CD4-positive, alpha-beta T cell treated with Interleukin-10 for 1 hour (primary cell): ENCODE measurements around the gene VN1R2.
"Not testable (repeated sequence)": the region's sequence is repeated elsewhere in the genome, so short reads cannot be mapped to it uniquely, and the experiment has no call there.

Source experiments
- DNase-seq: peaks from one replicate; pipeline ENCODE4 v3.0.0-alpha.2; 2020

VN1R2 gene, protein sequence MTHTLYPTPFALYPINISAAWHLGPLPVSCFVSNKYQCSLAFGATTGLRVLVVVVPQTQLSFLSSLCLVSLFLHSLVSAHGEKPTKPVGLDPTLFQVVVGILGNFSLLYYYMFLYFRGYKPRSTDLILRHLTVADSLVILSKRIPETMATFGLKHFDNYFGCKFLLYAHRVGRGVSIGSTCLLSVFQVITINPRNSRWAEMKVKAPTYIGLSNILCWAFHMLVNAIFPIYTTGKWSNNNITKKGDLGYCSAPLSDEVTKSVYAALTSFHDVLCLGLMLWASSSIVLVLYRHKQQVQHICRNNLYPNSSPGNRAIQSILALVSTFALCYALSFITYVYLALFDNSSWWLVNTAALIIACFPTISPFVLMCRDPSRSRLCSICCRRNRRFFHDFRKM

DNA sequence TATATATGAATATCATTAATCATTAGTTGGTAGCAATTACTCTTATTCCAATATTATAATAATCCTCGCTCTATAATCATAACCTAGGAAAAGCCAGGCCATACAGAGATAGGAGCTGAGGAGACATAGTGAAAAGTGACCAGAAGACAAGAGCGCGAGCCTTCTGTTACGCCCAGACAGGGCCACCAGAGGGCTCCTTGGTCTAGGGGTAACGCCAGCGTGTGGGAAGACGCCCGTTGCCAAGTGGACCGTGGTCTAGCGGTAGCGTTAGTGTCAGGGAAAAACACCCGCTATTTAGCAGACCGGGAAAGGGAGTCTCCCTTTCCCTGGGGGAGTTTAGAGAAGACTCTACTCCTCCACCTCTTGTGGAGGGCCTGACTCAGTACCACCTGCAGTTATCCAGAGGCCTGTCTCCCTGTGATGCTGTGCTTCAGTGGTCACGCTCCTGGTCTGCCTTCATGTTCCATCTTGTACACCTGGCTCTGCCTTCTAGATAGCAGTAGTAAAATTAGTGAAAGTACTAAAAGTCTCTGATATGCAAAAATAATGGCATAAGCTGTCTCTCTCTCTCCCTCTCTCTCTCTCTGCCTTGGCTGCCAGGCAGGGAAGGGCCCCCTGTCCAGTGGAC, at the start of gene VN1R2:
TSS of gene VN1R2 (plus strand) at position 578 of the 628 bp plus-strand sequence. CDS start 84 bp downstream, outside the sequence.
- DNase-seq = not testable (repeated sequence)

DNA sequence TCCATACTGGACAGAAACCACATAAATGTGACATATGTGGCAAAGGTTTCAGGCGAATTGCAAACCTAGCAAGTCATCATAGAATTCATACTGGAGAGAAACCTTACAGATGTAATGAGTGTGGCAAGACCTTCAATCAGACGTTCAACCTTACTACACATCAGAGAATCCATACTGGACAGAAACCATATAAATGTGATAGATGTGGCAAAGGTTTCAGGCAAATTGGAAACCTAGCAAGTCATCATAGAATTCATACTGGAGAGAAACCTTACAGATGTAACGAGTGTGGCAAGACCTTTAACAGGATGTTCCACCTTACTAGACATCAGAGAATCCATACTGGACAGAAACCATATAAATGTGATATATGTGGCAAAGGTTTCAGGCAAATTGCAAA, 46.5 kb upstream of the VN1R2 start:
- DNase-seq = not testable (repeated sequence)

DNA sequence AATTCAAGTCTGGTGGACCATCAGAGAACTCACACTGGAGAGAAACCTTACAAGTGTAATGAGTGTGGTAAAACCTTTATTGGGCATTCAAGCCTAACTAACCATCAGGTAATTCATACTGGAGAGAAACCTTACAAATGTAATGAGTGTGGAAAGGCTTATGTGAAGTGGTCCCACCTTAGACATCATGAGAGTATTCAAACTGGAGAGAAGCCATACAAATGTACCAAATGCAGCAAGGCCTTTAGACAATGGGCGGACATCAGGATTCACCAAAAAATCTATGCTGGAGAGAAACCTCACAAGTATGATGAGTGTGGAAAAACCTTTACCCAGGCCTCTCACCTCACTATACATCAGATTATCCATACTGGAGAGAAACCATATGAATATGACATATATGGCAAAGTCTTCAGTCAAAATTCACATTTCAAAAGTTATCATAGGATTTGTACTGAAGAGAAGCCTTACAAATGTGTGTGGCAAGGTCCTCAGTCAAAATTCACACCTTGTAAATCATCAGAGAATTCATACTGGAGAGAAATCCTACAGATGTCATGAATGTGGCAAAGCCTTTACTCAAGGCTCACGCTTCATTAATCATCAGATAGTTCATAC, 45.3 kb upstream of the VN1R2 start:
- no peak for DNase-seq

DNA sequence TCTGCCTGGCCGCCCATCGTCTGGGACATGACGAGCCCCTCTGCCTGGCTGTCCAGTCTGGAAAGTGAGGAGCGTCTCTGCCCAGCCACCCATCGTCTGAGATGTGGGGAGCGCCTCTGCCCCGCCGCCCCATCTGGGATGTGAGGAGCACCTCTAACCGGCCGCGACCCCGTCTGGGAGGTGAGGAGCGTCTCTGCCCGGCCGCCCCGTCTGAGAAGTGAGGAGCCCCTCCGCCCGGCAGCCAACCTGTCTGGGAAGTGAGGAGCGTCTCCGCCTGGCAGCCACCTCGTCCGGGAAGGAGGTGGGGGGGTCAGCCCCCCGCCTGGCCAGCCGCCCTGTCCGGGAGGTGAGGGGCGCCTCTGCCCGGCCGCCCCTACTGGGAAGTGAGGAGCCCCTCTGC, 35.4 kb upstream of the VN1R2 start:
- DNase-seq = not testable (repeated sequence)

DNA sequence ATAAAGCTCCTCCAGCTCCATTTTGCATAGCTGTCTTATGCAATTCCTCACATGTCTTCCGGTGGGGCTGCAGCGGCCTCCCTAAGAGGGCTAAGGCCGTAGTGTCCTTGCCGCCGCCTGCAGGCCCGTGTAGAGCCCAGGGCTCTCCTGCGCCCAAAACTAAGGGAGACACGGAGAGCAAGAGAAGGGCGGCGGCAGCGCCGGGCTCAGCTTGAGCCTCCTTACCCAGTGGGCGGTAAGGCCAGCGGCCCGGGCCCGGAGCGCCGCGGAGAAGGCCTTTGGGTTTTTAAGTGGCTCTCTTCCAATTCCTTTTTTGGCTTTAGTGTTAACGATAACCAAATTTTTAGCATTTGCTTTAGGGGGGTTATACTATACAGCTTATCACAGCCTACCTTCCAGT, 33.5 kb upstream of the VN1R2 start:
- no peak for DNase-seq

DNA sequence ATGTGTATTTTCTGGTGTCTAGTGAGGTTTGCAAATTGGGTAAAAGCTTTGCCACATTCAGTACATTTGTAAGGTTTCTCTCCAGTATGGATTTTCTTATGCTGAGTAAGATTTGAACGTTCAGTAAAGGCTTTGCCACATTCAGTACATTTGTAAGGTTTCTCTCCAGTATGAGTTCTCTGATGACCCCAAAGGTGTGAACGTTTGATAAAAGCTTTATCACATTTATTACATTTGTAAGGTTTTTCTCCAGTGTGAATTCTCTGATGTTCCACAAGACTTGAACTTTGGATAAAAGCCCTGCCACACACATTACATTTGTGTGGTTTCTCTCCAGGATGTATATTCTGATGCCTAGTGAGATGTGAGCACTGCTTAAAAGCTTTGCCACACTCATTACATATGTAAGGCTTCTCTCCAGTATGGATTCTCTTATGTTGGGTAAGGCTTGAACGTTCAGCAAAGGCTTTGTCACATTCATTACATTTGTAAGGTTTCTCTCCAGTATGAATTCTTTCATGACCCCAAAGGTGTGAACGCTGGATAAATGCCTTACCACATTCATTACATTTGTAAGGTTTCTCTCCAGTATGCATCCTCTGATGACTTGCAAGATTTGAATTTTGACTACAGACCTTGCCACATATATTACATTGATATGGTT, 20.8 kb upstream of the VN1R2 start:
- DNase-seq = no peak

DNA sequence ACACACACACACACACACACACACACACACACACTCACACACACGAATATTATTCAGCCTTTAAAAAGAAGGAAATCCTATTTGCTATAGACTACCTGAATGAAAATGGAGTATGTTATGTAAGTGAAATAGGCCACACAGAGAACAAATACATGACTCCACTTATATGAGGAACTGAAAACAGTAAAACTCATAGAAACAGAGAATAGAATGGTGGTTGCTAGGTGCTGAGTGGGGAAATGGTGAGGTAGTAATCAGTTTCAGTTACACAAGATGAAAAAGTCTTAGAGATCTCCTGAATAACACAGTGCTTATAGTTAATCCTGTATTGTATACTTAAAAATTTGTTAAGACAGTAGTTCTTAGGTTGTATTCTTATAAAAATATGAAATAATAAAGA, 11.6 kb upstream of the VN1R2 start:
- DNase-seq = no peak

DNA sequence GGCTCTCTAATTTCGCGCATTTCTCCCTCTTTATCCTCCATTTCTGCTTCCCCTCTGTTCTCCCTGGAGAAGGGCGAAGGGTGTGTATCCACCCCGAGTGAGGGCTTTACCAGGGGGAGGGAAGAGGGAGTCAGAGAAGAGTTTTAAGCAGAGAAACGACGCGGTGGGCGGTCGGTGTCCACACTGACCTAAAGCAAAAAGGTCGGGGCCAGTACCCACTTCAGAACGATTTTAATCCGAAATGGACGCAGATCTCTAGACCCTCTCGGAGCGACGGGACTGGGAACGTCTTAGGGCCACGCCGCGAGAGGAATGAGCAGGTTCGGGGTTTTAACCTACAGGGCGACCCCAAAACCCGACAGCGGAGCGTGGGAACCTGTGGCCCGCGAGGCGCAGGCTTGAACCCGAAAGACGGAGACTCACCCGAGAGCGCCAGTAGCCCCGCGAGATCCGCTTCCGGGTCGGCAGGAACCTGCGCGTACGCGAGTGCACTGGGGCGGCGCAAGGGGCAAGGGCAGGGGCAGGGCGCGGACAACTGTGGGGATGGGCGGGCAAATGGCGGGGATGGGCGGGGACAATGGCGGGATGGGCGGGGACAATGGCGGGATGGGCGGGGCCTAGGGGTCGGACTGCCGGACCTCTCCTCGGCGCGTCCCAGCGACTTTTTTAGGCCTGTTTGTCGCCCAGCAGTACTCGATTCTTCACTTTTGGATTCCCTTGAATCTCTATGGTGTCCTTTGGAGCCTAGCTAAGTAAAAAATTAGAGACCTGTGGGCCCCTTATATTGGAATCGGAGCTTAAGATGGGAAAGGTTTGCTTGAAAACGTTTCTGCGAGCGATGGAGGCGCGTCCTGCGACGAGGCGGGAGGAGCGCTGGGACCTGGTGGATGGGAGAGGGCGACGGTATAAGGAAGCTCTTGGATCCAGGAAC, 3.4 kb upstream of the VN1R2 start, which contains the start of gene ZNF677:
TSS of gene ZNF677 (minus strand) at position 463 of the 931 bp plus-strand sequence. CDS start 3,323 bp downstream, outside the sequence.
- DNase-seq = peak; percentile 84

DNA sequence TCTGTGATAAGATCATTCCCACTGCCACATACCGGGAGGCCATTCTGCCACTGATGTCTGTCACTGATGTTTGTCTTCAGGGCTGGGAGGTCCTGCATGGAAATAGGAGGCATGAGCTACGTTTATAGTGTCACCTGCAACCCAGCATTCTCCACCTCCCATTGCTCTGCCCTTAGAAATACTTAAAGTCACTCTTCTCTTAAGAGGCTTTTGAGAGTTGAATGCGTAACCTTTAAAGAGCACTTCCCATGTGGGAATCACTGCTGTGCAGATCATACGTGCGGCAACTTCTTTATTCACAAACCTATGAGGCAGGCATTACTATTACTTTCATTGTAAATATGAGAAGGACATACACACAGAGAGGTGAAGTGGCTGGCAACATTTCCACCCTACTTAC, 9.5 kb downstream of the VN1R2 start, which contains the start of gene VN1R4:
TSS of gene VN1R4 (minus strand) at position 101 of the 400 bp plus-strand sequence. CDS start at position 43, 58 bp downstream.
- DNase-seq = not testable (repeated sequence)

DNA sequence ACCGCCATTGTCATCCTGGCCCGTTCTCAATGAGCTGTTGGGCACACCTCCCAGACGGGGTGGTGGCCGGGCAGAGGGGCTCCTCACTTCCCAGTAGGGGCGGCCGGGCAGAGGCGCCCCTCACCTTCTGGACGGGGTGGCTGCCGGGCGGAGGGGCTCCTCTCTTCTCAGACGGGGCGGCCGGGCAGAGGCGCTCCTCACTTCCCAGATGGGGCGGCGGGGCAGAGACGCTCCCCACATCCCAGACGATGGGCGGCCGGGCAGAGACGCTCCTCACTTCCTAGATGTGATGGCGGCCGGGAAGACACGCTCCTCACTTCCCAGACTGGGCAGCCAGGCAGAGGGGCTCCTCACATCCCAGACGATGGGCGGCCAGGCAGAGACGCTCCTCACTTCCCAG, 11.8 kb downstream of the VN1R2 start:
- not testable (repeated sequence) for DNase-seq

DNA sequence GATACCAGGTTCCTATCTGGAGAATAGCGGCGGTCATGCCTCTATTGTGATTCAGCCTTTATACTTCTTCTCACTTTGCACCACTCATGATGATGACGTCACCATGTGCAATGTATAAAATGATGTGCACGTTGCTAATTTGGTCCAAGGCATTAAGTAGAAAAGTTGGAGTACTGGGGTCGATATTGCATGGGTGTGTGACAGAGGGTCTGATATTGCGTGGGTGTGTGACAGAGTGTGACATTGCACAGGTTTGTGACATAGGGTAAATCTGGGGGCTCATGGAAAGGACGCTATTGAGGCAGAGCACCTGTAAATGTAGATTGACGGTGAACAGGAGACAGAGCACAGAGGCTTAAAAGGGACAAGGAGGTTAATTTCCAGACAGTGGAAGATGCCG, 14.0 kb downstream of the VN1R2 start:
- no peak for DNase-seq

DNA sequence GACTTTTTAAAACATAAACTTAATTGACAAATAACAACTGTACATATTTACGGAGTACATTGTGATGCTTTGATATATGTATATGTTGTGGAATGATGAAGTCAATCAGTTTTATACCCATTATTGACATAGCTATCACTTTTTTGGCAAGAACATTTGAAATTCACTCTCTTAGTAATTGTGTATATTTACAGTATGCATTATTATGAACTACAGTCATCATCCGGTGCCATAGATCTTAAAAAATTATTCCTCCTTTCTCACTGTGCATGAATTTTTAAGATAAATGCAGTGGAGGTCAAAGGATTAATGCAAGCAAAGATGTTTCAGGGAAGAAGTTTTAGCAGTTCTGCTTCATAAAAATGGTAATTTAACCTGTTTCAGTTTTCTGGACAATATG, 17.4 kb downstream of the VN1R2 start:
- no peak for DNase-seq

DNA sequence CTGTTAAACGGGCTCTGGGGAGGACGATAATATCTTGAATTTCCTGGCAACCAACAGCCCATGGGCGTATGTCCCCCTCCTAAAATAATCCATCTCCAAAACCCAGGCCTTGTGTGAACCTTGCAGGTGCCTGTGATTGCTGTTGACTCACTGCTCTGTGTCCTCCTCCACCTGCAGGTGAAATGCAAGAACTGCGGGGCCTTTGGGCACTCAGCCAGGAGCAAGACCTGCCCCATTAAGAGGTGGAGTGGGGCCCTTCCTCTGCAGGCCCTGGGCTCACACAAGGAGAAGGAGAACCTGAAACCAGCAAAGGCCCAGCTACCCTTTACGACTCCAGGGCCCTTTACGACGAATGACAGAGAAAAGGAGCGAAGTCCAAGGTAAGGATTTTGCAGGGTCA, 23.9 kb downstream of the VN1R2 start:
- not testable (repeated sequence) for DNase-seq

DNA sequence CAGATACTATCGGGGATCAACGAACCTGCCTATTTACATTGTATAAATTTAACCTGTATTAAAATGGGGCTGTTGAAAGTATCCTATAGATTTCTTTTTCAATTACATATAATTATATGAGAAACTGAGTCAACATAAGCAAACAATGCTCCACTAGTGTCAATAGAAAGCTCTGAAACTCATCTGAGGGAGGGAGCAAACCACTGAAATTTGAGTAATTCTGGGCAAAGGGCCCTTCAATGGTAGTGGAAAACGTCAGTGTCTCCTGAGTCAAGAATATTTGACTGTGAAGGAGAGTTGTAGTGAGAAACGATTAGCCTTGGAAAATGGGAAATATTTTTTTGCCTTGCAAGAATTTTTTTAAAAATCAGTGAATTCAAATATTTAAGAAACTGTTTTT, 27.0 kb downstream of the VN1R2 start:
- DNase-seq = no peak

DNA sequence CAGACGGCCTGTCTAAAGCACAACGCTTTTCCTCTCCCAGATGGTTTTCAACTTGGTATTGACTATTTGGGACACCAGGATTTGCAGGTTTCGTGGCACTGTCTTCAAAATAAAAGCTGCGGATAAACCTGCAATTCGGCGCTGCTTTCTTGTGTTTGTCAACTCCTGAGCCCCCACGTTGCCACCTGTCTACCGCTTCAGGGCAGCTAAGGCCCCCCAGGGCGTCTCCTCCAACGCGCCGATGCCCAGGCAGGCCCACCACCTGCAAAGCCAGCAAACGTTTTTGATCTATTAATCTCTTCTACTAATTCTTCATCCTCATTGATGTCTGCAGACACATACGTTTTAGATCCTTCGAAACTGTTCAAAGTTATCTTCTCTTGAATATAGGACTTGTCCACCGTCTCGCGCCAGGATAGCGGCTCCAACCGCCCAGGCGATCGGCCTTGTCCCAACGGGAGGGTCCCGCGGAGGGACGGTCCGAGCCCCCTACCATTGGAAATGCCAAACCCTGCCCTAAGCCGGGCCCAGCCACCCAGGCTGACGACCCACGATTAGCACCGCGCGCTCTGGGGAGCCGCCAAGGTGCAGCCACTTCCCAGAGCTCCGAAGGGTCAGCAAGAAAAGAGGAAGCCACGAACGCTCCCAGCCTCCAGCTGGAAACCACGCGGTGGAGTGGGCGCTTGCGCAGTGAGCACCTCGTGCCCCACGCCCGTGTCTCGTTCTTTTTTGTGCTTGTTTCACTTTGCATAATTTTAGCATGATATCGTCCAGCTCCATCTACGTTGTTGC, 32.9 kb downstream of the VN1R2 start:
- DNase-seq = no peak

DNA sequence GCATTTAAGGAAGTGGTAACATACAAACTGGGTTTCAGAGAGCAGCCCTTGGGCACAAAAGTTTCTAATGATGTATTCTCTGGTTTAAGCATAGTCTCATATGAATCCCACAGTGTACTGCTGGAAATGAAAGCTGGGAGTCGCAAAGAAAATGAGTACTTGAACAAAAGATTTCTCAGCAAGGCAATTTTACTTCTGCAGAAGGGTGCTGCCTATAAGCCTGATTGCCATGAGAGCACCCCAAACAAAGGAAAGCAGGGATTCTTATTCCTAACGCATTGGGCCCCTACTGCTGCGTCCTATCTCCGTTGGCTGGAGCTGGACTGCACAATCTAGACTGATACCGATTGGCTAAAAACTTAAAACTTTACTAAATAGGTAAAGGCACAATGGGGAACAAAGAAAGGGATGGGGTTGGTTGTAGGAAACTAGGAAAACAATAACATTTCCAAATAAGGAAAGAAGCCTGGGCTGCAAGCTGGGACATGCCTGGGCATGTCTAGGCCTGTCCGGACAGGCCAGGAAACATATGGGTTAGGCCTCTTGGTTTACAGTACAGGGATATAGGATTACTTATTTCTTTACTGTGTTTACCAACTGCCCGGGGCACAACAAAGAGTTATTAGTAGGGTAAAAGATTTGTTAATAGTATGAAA, 36.8 kb downstream of the VN1R2 start:
- no peak for DNase-seq

DNA sequence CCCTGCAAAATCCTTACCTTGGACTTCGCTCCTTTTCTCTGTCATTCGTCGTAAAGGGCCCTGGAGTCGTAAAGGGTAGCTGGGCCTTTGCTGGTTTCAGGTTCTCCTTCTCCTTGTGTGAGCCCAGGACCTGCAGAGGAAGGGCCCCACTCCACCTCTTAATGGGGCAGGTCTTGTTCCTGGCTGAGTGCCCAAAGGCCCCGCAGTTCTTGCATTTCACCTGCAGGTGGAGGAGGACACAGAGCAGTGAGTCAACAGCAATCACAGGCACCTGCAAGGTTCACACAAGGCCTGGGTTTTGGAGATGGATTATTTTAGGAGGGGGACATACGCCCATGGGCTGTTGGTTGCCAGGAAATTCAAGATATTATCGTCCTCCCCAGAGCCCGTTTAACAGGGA, 43.2 kb downstream of the VN1R2 start:
- DNase-seq = not testable (repeated sequence)

DNA sequence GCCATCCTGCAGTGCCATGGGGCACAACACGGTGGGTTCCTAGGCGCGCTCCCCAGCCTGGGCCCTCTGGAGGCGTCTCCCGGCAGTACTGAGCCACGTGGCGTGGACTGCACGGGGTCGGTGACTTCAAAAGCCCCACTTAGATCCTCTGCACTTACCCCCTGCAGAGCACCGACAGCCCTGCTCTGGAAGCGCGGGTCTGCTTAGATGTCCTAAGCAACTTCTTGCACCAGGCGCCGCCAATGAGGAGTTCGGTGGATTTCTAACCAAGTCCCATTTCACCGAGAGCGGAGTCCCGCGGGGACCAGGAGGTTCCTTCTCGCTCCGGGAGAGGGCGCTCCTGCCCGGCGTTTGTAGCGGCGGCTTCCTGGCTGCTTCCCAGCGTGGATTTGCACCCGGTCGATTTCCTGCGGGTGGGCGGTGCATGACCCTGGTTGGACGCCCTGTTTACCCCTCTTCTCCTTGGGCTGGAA, 50.3 kb downstream of the VN1R2 start:
- peak; percentile 5 for DNase-seq
